NCI-H446 treated with DMSO at 0.1 percent for 48 hours (cell line): Measurements from ENCODE around the gene SNX33.
"Not testable (repeated sequence)": the region's sequence is repeated elsewhere in the genome, so short reads cannot be mapped to it uniquely, and the experiment has no call there.

Source experiments
- DNase-seq: peaks from one replicate; lab custom pipeline; 2025; lab: John Stamatoyannopoulos, UW

Gene SNX33

DNA sequence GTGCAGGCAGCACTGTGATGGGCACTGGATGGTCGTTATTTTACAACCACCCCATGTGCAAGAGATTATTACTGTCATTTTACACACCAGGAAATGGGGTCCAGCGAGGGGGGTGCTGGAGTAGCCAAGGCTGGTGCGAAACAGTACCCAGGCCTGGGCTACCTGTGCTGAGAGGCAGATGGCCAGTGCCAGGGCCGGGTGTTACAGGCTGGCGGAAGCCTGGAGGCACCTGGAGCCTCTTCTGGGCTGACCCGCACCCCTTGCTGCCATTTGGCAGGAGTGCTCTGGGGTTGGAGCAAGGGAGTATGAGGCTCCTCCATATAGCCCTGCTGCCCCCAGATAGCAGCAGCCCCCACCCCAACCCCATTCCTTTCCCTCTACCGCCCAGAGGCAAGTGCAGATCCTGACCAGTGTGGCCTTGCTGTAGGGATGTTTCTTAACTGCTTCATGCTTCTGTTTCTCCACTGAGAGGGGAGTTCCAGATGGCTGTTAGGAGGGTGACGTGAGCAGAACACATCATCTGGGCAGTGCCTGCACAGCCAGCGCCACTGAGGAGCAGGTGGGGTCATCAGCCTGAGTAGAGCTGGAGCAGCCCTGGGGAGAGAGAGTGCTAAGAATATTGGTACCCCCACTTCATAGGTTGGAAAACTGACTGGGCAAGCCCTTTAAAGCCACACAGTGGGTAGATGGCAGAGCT, 15.3 kb downstream of the SNX33 start:
- no peak for DNase-seq

GRCh38 chr15:75663931-75664421, 16.3 kb downstream of the SNX33 start:
- DNase-seq, result no peak

GRCh38 chr15:75666823-75667501, 19.2 kb downstream of the SNX33 start:
- DNase-seq, result no peak

GRCh38 chr15:75669191-75669878, 21.6 kb downstream of the SNX33 start:
- DNase-seq, result no peak

DNA sequence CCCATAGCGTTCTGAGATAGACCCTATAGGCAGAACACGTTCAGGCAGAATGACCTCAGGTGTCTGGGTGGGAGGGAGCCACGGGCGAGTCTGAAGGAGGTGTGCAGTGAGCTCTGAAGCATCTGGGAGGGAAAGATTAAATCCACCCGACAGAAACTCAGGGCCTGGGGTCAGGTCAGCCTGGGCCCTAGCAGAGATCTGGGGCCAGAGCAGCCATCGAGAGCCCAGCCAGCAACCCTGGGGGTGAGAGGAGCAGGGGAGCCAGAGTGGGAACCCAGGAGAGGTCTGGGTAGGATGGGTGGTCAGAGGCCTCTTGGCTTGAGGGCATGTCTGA, 22.1 kb downstream of the SNX33 start:
- no peak for DNase-seq

DNA sequence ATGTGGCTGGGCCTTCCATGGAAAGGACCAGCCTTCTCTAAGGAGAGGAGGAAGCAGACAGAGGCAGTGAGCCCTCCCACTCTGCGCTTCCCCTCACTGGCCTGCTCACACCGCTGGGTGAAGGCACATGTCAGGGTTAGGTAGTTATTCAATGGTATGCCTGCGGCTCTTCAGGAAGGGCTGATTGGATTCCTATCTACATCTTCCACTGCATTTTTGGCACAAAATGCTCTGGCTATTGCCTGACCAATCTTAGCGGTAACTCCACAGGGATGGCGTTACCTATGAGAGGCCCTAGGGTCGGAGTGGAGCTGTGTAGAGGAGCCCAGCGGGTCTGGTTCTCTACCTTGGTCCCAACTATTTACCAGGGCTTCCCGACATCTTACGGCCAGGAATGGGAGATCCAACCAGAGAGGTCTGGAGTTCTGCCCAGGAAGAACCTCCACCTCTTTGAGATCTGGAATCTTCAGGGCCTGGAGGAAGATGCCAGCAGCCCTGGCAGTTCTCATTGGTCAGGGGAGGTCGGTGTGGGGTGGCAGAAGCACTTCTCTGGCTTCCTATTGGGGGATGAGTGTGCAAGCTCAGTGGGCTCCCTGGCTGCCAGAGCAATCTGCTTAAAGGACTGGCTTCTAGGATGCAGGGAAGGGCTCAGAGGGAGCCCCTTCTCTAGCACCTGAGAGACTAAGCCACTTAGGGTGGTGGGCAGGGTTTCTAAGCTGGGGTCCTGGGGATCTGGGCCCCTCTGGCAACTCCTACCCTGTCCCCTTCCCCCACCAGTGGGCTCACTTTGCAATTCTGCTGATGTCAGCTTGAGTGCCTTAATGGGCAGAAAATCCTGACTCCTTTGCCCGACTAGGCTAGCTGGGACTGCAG, 24.3 kb downstream of the SNX33 start:
- DNase-seq, result no peak

- no peak for DNase-seq
Measured at GRCh38 chr15:75672646-75673425, 25.1 kb downstream of the SNX33 start.

GRCh38 chr15:75673426-75674235, 25.9 kb downstream of the SNX33 start:
- DNase-seq, result no peak

DNA sequence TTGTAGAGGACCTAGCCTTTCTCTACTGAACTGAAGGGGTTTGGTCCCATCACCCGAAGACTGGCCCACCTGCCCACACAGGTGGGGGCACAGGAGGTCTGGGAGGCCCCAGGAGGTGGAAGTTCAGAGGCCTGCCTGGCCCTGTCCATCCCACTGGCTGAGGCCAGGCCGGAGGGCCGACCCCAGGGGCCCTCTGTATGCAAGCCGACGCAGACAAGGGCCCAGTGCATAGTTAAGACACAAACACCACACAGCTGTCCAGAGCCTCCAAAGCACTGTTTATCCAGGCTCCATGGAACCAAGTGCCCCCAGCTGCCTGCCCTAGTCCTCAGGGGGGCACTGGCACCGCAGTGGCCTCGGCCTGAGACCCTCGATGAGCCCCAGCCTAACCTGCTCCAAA, 26.7 kb downstream of the SNX33 start:
- DNase-seq, result no peak

DNA sequence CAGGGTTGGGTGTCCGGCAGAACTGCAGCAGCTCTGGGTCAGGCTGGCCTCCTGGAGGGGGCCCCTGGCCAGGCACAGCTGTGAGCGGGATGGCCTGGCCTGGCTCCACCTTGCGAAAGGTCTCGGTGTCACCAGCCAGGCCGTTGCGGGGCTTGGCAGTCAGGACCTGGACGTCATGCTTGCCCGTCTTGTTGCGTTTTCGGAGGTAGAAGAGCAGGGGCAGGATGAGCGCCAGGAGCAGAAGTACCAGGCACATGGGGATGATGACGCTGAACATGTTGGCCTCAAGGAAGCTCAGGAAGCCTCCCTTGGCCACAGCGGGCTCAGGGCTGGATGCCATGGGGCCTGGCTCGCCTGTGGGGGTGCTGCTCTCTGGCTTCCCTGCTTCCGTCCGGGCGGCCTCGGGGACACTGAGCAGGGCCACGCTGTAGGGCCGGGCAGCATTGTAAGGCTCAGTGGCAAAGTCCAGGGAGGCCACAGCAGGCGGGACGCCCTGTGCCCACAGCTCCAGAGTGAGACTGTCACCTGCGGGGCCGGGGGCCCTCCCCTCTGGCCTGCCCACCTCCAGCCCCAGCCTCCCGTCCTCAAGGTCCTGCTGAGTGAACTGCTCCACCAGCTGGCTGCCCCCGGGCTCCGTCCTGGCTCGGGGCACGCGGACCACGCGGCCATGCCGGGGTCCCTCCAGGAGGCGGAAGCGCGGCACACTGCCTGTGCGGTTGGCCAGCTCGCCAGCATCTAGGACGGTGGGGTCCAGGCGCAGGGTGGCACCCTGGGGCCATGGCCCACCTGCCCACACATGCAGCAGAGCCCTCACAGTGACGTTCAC, 28.1 kb downstream of the SNX33 start:
- DNase-seq, result no peak

GRCh38 chr15:75676688-75677464, 29.2 kb downstream of the SNX33 start:
- no peak for DNase-seq

GRCh38 chr15:75677465-75678323, 30.0 kb downstream of the SNX33 start:
- DNase-seq, result no peak

DNA sequence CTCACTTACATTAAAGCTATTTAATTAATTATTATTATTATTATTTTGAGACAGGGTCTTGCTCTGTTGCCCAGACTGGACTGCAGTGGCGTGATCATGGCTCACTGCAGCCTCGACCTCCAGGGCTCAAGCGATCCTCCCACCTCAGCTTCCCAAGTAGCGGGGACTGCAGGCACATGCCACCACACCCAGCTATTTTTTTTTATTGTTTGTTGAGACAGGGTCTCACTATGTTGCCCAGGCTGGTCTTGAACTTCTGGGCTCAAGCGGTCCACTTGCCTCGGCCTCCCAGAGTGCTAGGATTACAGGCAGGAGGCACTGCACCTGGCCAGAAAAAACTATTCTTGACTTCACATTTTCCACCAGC, 30.6 kb downstream of the SNX33 start:
- not testable (repeated sequence) for DNase-seq

GRCh38 chr15:75680007-75680789, 32.5 kb downstream of the SNX33 start:
- no peak for DNase-seq

GRCh38 chr15:75682181-75683135, 34.7 kb downstream of the SNX33 start:
- no peak for DNase-seq
